Measurements from ENCODE around the gene IRX3.

GRCh38 chr16:54303613-54304012 is 17.0 kb upstream of the IRX3 start:
- TF ChIP-seq NFYB (IDR thresholded peaks at IDR 0.05; ENCODE audit: insufficient read depth, low read depth, low read length) = no peak
- TF ChIP-seq ZNF274 (IDR thresholded peaks at IDR 0.05; ENCODE audit: insufficient read depth, insufficient read length) = no peak
- no peak for TF ChIP-seq CTCF (IDR thresholded peaks at IDR 0.05 in 2 of 3, conservative IDR thresholded peaks at IDR 0.05 in 1 of 3; ENCODE audit: control insufficient read depth in 2 of 3, extremely low read depth in 1 of 3, insufficient read depth in 1 of 3, low read depth in 3 of 3, low read length in 3 of 3)
- TF ChIP-seq NR2C2 (IDR thresholded peaks at IDR 0.05; ENCODE audit: borderline replicate concordance, control insufficient read depth, insufficient read length, low read depth) = no peak
- TF ChIP-seq MXI1 (IDR thresholded peaks at IDR 0.05; ENCODE audit: low read depth, low read length) = no peak

Data from GM12878 (cell line).